Stimulated activated naive CD8-positive, alpha-beta T cell treated with anti-CD3 and anti-CD28 coated beads, Interleukin-15, amount 100 ng/mL, for 72 hours (primary cell): Measurements from ENCODE around the gene TENT4A.
"Not testable (repeated sequence)": the region's sequence is repeated elsewhere in the genome, so short reads cannot be mapped to it uniquely, and the experiment has no call there.

ENCODE experiments used
- ATAC-seq: fragments of 150-1000 bp; cut with Tn5 transposase; 2 replicates; pipeline ENCODE4 v1.10.0; 2021; ENCODE audit warnings: mild to moderate bottlenecking, moderate library complexity
- DNase-seq, 2 donors: peaks; one replicate each; pipeline ENCODE4 v3.0.0; 2021 to 2022
- H3K27ac Mint-ChIP-seq, 2 donors: one replicate each; pipeline ENCODE4 v1.8.0; 2022; ENCODE audit warnings: mild to moderate bottlenecking in 2 of 2, mixed read lengths in 2 of 2, moderate library complexity in 2 of 2
- H3K27me3 Mint-ChIP-seq: one replicate; pipeline ENCODE4 v1.8.0; 2022; ENCODE audit warnings: mixed read lengths
- H3K4me1 Mint-ChIP-seq: one replicate; pipeline ENCODE4 v1.8.0; 2022; ENCODE audit warnings: mild to moderate bottlenecking, mixed read lengths
- H3K4me3 Mint-ChIP-seq, 2 donors: one replicate each; pipeline ENCODE4 v1.8.0; 2022; ENCODE audit warnings: mild to moderate bottlenecking in 2 of 2, mixed read lengths in 2 of 2, moderate library complexity in 1 of 2
- H3K9me3 Mint-ChIP-seq, 2 donors: one replicate each; pipeline ENCODE4 v1.8.0; 2022; ENCODE audit warnings: mixed read lengths in 2 of 2

The TENT4A gene

DNA sequence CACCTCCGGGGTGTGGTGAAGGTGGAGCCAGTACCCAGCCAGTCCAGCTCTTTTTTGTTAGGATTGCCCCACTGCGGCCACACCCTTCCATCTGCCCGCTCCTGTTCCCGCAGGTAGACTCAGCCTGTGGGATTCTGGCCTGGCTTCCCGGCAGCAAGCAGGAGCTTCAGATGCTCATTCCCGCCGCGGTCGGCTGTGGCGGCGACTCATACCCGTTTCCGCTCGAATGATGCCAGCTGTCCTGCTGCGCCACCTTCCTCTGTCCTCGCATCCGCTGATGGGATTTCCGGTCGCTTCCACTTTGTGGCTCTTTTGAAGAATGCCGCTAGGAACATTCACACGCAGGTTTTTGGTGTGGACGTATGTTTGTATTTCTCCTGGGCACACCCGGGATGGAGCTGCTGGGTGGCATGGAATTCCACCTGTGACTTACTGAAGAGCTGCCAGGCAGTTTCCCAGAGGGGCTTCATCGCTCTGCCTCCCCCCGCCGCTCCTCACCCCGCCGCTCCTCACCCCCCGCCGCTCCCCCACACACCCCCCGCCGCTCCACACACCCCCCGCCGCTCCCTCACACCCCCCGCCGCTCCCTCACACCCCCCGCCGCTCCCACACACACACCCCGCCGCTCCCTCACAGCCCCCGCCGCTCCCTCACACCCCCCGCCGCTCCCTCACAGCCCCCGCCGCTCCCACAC, 60.3 kb downstream of the TENT4A start:
- Mint-ChIP-seq H3K4me3 (no peak overlapping the region), H3K9me3 (no peaks in the 10 kb centered on the region), H3K4me1 (peaks cover 14% of the 10 kb centered on the region), H3K27me3 (peaks cover 35% of the 10 kb centered on the region), H3K27ac (no peak overlapping the region)
- ATAC-seq = peak; percentile 50
- DNase-seq = no peak

DNA sequence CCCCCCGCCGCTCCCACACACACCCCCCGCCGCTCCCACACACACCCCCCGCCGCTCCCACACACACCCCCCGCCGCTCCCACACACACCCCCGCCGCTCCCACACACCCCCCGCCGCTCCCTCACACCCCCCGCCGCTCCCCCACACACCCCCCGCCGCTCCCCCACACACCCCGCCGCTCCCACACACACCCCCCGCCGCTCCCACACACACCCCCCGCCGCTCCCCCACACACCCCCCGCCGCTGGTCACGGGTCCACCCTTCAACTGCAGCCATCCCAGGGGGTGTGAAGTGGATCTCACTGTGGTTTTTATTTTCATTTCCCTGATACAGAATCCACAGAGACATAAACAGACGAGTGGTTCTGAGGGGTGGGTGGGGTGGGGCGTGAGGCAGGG, 61.0 kb downstream of the TENT4A start:
- Mint-ChIP-seq H3K27me3 (peaks cover 39% of the 10 kb centered on the region), H3K4me1 (peaks cover 14% of the 10 kb centered on the region)
- not testable (repeated sequence) for H3K27ac Mint-ChIP-seq, H3K4me3 Mint-ChIP-seq, H3K9me3 Mint-ChIP-seq, DNase-seq
- ATAC-seq = peak; percentile 45

- Mint-ChIP-seq H3K27ac (peak overlapping the region in 1 of 2 donors; percentile 47), H3K4me1 (peaks cover 14% of the 10 kb centered on the region), H3K9me3 (no peaks in the 10 kb centered on the region), H3K27me3 (peaks cover 39% of the 10 kb centered on the region), H3K4me3 (no peak overlapping the region)
- ATAC-seq (no peak), DNase-seq (no peak)
Measured at GRCh38 chr5:6774721-6775204, 61.5 kb downstream of the TENT4A start.

- H3K27ac Mint-ChIP-seq = no peak overlapping the region
- no peaks in the 10 kb centered on the region for H3K9me3 Mint-ChIP-seq
- H3K4me1 Mint-ChIP-seq = peaks cover 14% of the 10 kb centered on the region
- H3K4me3 Mint-ChIP-seq = no peak overlapping the region
- ATAC-seq (no peak), DNase-seq (no peak)
- peaks cover 39% of the 10 kb centered on the region for H3K27me3 Mint-ChIP-seq
Measured at GRCh38 chr5:6775571-6775970, 62.3 kb downstream of the TENT4A start.

DNA sequence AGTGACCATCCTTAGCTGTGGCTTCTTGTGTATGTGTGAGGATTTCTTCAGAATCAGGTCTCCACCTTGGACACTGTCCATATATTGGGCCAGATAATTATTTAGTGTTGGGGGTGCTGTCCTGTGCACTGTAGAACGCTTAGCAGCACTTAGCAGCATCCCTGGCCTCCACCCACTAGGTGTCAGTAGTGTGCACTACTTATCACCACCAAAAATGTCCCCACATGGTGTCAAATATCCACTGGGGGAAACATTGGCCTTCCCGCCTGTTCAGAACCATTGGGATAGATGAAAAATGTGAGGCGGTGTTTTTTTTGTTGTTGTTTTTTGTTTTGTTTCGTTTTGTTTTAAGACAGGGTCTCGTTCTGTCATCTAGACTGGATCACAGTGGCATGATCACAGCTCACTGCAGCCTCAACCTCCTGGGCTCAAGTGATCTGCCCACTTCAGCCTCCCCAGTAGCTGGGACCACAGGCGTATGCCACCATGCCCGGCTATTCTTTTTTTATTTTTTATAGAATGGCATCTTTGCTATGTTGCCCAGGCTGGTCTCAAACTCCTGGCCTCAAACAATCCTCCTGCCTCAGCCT, 67.7 kb downstream of the TENT4A start:
- DNase-seq (no peak), ATAC-seq (peak; percentile 59)
- peaks cover 10% of the 10 kb centered on the region for H3K4me1 Mint-ChIP-seq
- no peak overlapping the region for H3K4me3 Mint-ChIP-seq
- H3K9me3 Mint-ChIP-seq = no peaks in the 10 kb centered on the region
- H3K27ac Mint-ChIP-seq = no peak overlapping the region
- peaks cover 24% of the 10 kb centered on the region for H3K27me3 Mint-ChIP-seq

DNA sequence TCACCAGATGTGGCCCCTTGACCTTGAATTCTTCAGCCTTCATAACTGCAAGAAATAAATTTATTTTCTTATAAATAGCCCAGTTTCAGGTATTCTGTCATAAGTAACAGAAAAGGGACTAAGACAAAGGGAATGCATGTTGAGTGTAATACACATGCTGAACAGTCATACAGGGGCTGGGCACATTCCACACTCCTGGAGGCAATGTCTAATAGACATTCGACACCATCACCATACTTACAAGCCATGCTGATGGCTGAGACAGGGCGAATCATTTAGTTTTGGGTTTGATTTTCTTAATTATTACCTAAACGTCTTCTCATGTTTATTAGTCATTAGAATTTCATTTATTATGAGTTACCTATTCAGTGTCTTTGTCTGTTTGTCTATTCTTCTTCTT, 68.5 kb downstream of the TENT4A start:
- H3K4me1 Mint-ChIP-seq = peaks cover 18% of the 10 kb centered on the region
- H3K9me3 Mint-ChIP-seq = no peaks in the 10 kb centered on the region
- H3K27me3 Mint-ChIP-seq = peaks cover 16% of the 10 kb centered on the region
- DNase-seq (no peak), ATAC-seq (no peak)
- no peak overlapping the region for H3K27ac Mint-ChIP-seq
- no peak overlapping the region for H3K4me3 Mint-ChIP-seq

DNA sequence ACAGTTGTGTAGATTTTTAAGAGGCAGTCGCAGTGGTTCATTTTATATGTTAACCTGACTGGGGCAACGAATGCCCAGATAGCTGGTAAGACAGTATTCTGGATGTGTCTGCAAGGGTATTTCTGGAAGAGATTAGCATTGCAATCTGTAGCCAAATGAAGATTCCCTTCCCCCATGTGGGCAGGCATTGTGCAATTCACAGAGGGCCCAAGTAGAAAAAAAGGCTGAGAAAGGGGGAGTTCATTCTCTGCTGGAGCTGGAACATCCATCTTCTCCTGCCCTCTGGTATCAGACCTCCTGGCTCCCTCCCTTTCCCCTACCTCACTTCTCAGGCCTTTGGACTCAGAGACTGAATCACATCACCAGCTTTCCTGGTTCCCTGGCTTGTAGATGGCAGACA, 70.6 kb downstream of the TENT4A start:
- Mint-ChIP-seq H3K4me3 (no peak overlapping the region), H3K4me1 (peaks cover 19% of the 10 kb centered on the region), H3K27me3 (peaks cover 1% of the 10 kb centered on the region), H3K27ac (no peak overlapping the region), H3K9me3 (no peaks in the 10 kb centered on the region)
- ATAC-seq = no peak
- no peak for DNase-seq

DNA sequence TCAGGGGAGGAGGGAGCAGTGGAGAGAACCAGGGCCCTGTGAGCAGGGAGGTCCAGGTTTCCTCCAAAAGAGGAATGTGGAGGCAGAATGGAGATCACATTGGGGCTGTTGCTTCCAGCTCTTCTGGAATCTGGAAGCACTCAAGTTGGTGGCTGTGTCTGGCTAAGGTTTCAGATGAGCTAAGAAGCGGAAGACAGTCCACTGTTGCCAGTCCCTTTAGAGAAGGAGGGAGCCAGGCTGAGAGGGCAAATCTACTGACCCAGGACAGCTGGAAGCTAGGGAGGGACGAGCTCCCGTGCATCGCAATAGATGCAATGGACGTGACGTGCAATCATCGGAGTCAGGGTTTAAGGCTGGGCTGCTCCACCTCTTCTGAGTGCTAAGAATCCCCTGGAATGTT, 71.2 kb downstream of the TENT4A start:
- no peak overlapping the region for H3K4me3 Mint-ChIP-seq
- no peak for DNase-seq
- H3K27me3 Mint-ChIP-seq = no peaks in the 10 kb centered on the region
- no peak for ATAC-seq
- peak overlapping the region in 1 of 2 donors; percentile 33 for H3K27ac Mint-ChIP-seq
- H3K4me1 Mint-ChIP-seq = peaks cover 19% of the 10 kb centered on the region
- no peaks in the 10 kb centered on the region for H3K9me3 Mint-ChIP-seq

- DNase-seq (no peak), ATAC-seq (no peak)
- Mint-ChIP-seq H3K9me3 (no peaks in the 10 kb centered on the region), H3K27me3 (peaks cover 6% of the 10 kb centered on the region), H3K4me1 (peaks cover 19% of the 10 kb centered on the region), H3K27ac (no peak overlapping the region), H3K4me3 (peak overlapping the region in 1 of 2 donors; percentile 1)
Measured at GRCh38 chr5:6785161-6785860, 72.1 kb downstream of the TENT4A start.

DNA sequence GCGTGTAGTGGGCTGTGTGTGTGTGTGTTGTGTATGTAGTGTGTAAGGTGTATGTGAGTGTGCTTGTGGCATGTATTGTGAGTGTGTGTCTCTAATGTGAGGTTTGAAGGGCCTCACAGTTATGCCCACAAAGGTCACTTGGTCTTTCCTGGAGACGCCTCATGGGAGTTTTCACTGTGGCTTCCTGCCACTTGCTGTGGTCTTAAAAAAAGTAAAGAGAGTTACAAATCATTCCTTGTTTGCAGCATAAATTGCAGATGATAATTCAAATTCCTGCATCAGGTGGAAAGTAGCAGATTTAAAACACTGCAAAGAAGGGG, 72.6 kb downstream of the TENT4A start:
- DNase-seq = no peak
- Mint-ChIP-seq H3K4me3 (peak overlapping the region in 1 of 2 donors; percentile 1), H3K27ac (no peak overlapping the region), H3K4me1 (peaks cover 19% of the 10 kb centered on the region), H3K9me3 (no peaks in the 10 kb centered on the region), H3K27me3 (peaks cover 11% of the 10 kb centered on the region)
- peak; percentile 53 for ATAC-seq

GRCh38 chr5:6786786-6787495, 73.7 kb downstream of the TENT4A start:
- Mint-ChIP-seq H3K9me3 (no peaks in the 10 kb centered on the region), H3K4me3 (no peak overlapping the region), H3K27me3 (peaks cover 22% of the 10 kb centered on the region), H3K27ac (no peak overlapping the region), H3K4me1 (peaks cover 19% of the 10 kb centered on the region)
- ATAC-seq (no peak), DNase-seq (no peak)

- Mint-ChIP-seq H3K4me3 (no peak overlapping the region), H3K27ac (no peak overlapping the region), H3K27me3 (peaks cover 23% of the 10 kb centered on the region), H3K4me1 (peaks cover 20% of the 10 kb centered on the region), H3K9me3 (no peaks in the 10 kb centered on the region)
- no peak for ATAC-seq
- DNase-seq = no peak
Measured at GRCh38 chr5:6787941-6788340, 74.7 kb downstream of the TENT4A start.

GRCh38 chr5:6788439-6788838, 75.2 kb downstream of the TENT4A start:
- no peak for DNase-seq
- H3K27ac Mint-ChIP-seq = no peak overlapping the region
- H3K4me3 Mint-ChIP-seq = no peak overlapping the region
- H3K4me1 Mint-ChIP-seq = peaks cover 25% of the 10 kb centered on the region
- ATAC-seq = no peak
- peaks cover 28% of the 10 kb centered on the region for H3K27me3 Mint-ChIP-seq
- H3K9me3 Mint-ChIP-seq = no peaks in the 10 kb centered on the region

GRCh38 chr5:6788956-6789649, 75.9 kb downstream of the TENT4A start:
- Mint-ChIP-seq H3K27ac (no peak overlapping the region), H3K4me1 (peaks cover 26% of the 10 kb centered on the region), H3K4me3 (no peak overlapping the region), H3K9me3 (no peaks in the 10 kb centered on the region), H3K27me3 (peaks cover 29% of the 10 kb centered on the region)
- ATAC-seq (peak; percentile 48), DNase-seq (no peak)

DNA sequence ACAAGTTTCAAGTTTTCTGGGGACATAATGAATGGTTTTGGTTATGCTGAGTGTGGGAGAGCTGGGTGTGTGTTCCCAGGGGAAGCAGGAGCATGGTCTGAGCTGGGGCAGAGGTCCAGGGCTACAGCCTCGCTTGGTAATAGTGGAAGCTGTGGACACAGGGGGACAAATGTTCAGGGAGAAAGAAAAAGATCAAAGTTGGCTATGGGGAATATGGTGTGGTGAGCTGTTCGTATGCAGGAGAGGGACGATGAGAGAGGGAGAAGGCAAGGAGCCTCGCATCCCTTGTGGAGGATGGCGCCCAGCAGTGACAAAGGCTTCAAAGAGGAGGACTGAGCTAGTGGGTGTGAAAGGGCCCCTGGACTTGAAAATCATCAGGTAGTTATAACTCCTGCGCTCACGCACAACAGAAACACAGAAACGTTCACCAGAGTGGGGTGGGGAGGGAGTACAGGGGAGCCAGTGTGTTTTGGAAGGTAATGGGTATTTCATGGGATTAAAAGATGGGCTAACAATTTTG, 77.2 kb downstream of the TENT4A start:
- Mint-ChIP-seq H3K9me3 (no peaks in the 10 kb centered on the region), H3K4me3 (no peak overlapping the region), H3K27me3 (peaks cover 29% of the 10 kb centered on the region), H3K27ac (no peak overlapping the region), H3K4me1 (peaks cover 21% of the 10 kb centered on the region)
- ATAC-seq (peak; percentile 15), DNase-seq (no peak)
